GM19468 (cell line): Measurements from ENCODE around the gene ALS2.
"Not testable (repeated sequence)": the region's sequence is repeated elsewhere in the genome, so short reads cannot be mapped to it uniquely, and the experiment has no call there.

Experiments
- ATAC-seq: cut with Tn5 transposase; IDR thresholded peaks from one replicate; pipeline ENCODE4 v1.9.1; 2021; ENCODE audit warnings: mild to moderate bottlenecking, moderate library complexity, moderate number of reproducible peaks; ENCODE audit not compliant: unreplicated experiment; ENCODE audit errors: extremely low read depth

The ALS2 gene

GRCh38 chr2:201780674-201781493 is at the start of gene ALS2:
Gene ALS2, minus strand, starts transcription at chr2:201780933. Its CDS starts 12,048 bp downstream, at chr2:201768885.
- ATAC-seq, result peak; percentile 86

GRCh38 chr2:201828220-201828619 is 47.5 kb upstream of the ALS2 start:
- no peak for ATAC-seq

- ATAC-seq, result no peak
Observed at GRCh38 chr2:201827621-201828020, 46.9 kb upstream of the ALS2 start.

GRCh38 chr2:201824212-201824611 is 43.5 kb upstream of the ALS2 start:
- ATAC-seq, result no peak

GRCh38 chr2:201821080-201821479 is 40.3 kb upstream of the ALS2 start:
- ATAC-seq, result no peak

- no peak for ATAC-seq
Observed at GRCh38 chr2:201820383-201821007, 39.8 kb upstream of the ALS2 start.

- no peak for ATAC-seq
Observed at GRCh38 chr2:201816657-201817575, 36.2 kb upstream of the ALS2 start.

GRCh38 chr2:201813996-201814760 is 33.4 kb upstream of the ALS2 start:
- no peak for ATAC-seq

GRCh38 chr2:201810604-201811003 is 29.9 kb upstream of the ALS2 start:
- not testable (repeated sequence) for ATAC-seq

- no peak for ATAC-seq
Observed at GRCh38 chr2:201809633-201810032, 28.9 kb upstream of the ALS2 start.

- no peak for ATAC-seq
Observed at GRCh38 chr2:201808027-201808426, 27.3 kb upstream of the ALS2 start.

GRCh38 chr2:201807452-201807999 is 26.8 kb upstream of the ALS2 start:
- no peak for ATAC-seq

- no peak for ATAC-seq
Observed at GRCh38 chr2:201806442-201807170, 25.9 kb upstream of the ALS2 start, which contains the start of gene CDK15. Gene CDK15, plus strand, starts transcription at chr2:201806537. Its CDS starts 128 bp downstream, at chr2:201806665.

- ATAC-seq, result not testable (repeated sequence)
Observed at GRCh38 chr2:201798914-201799285, 18.2 kb upstream of the ALS2 start.

- no peak for ATAC-seq
Observed at GRCh38 chr2:201798252-201798913, 17.6 kb upstream of the ALS2 start.

GRCh38 chr2:201797175-201797840 is 16.6 kb upstream of the ALS2 start:
- no peak for ATAC-seq

- ATAC-seq, result no peak
Observed at GRCh38 chr2:201796478-201796865, 15.7 kb upstream of the ALS2 start.
